HFF-Myc (cell line): ENCODE data around the gene NSMCE4A.
"Not testable (repeated sequence)": the region's sequence is repeated elsewhere in the genome, so short reads cannot be mapped to it uniquely, and the experiment has no call there.

Experiments used
- DNase-seq: peaks from one replicate; pipeline ENCODE4 v3.0.0-alpha.2; 2011; ENCODE audit warnings: low read depth; ENCODE audit errors: extremely low read depth
- H3K4me3 ChIP-seq: replicated peaks from 2 replicates; pipeline ENCODE4 v1.5.1; 2011; ENCODE audit warnings: low read depth, mild to moderate bottlenecking, control low read depth, low read length
- TF ChIP-seq, protein P1 (sequence below): IDR thresholded peaks from 2 replicates; pipeline ENCODE4 v1.5.1; 2012; ENCODE audit warnings: mild to moderate bottlenecking, low read depth, low read length, control low read depth; ENCODE audit errors: missing control alignments

The NSMCE4A gene, protein sequence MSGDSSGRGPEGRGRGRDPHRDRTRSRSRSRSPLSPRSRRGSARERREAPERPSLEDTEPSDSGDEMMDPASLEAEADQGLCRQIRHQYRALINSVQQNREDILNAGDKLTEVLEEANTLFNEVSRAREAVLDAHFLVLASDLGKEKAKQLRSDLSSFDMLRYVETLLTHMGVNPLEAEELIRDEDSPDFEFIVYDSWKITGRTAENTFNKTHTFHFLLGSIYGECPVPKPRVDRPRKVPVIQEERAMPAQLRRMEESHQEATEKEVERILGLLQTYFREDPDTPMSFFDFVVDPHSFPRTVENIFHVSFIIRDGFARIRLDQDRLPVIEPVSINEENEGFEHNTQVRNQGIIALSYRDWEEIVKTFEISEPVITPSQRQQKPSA

DNA sequence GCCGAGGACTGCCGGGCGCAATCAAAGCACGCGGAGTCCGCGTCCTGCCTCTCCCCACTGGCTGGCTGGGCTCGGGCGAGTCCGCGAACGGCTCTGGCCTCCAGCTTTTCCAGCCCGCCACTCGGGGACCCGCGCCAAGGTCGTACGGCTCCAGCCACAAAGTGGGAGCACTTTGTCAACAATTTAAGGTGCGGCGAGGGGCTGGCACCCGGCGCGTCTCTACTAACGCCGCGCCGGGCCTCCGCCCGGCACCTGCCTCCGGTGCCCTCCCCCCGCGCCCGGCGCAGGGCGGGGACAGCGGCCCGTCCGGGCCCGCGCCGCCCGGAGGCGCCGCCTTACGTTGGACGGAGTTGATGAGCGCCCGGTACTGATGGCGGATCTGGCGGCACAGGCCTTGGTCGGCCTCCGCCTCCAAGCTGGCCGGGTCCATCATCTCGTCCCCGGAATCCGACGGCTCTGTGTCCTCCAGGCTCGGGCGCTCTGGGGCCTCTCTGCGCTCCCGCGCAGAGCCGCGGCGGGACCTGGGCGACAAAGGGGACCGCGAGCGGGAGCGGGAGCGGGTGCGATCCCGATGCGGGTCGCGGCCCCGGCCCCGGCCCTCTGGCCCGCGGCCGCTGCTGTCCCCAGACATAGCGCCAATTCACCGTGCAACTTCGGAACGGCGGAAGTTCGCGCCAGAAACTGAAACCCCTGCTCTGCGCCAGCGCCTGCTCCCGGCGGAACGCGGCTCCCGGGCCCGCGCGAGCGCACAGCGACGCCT is at the start of gene NSMCE4A:
NSMCE4A (minus strand) TSS at position 683 of the 760 bp plus-strand sequence; CDS start at position 631, 52 bp downstream.
- DNase-seq, result no peak
- peak within 1 kb of the TSS; percentile 79 for H3K4me3 ChIP-seq
- TF ChIP-seq, protein P1, sequence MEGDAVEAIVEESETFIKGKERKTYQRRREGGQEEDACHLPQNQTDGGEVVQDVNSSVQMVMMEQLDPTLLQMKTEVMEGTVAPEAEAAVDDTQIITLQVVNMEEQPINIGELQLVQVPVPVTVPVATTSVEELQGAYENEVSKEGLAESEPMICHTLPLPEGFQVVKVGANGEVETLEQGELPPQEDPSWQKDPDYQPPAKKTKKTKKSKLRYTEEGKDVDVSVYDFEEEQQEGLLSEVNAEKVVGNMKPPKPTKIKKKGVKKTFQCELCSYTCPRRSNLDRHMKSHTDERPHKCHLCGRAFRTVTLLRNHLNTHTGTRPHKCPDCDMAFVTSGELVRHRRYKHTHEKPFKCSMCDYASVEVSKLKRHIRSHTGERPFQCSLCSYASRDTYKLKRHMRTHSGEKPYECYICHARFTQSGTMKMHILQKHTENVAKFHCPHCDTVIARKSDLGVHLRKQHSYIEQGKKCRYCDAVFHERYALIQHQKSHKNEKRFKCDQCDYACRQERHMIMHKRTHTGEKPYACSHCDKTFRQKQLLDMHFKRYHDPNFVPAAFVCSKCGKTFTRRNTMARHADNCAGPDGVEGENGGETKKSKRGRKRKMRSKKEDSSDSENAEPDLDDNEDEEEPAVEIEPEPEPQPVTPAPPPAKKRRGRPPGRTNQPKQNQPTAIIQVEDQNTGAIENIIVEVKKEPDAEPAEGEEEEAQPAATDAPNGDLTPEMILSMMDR, result no peak

DNA sequence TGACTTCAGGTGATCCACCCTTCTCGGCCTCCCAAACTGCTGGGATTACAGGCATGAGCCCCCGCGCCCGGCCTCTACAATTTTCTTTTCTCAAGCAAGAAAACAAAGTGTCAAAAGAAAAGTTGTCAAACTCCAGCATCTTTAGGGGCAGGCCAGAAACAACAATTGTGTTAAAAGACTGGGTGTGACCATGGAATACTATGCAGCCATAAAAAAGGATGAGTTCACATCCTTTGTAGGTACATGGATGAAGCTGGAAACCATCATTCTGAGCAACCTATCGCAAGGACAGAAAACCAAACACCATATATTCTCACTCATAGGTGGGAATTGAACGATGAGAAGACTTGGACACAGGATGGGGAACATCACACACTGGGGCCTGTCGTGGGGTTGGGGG is 48.2 kb upstream of the NSMCE4A start:
- not testable (repeated sequence) for DNase-seq, H3K4me3 ChIP-seq

DNA sequence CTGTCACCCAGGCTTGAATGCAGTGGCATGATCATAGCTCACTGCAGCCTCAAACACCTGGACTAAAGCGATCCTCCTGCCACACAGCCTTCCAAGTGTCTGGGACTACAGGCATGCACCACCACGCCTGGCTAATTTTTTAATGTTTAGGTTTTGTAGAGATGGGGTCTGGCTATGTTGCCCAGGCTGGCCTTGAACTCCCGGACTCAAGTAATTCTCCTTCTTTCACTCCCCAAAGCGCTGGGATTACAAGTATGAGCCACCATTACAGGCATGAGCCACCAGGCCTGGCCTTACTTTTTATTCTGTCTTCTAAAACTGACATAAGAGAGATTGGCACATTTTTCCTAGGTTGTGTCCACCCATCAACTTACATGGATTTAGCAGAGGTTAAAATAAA is 47.3 kb upstream of the NSMCE4A start:
- TF ChIP-seq, protein P1, result no peak
- H3K4me3 ChIP-seq, result no peak overlapping the region
- no peak for DNase-seq

DNA sequence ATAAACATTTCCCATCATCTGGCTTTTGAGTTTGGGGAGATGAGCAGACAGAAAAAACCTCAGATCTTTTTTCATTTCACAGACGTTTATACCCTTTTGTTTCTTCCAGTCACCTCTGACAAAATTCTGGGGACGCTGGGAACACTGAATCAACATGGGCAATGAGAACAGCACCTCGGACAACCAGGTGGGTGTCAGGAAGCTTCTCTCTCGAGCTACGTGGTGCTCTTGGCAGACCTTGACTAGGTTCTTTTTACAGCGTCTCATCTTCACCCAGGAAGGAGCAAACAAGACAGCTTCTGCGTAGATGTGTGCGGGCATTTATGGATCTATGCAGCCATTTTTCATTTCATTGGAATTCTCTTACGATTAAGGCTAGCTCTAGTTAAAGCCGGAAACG is 46.8 kb upstream of the NSMCE4A start:
- DNase-seq, result no peak
- TF ChIP-seq, protein P1, result no peak
- no peak overlapping the region for H3K4me3 ChIP-seq

DNA sequence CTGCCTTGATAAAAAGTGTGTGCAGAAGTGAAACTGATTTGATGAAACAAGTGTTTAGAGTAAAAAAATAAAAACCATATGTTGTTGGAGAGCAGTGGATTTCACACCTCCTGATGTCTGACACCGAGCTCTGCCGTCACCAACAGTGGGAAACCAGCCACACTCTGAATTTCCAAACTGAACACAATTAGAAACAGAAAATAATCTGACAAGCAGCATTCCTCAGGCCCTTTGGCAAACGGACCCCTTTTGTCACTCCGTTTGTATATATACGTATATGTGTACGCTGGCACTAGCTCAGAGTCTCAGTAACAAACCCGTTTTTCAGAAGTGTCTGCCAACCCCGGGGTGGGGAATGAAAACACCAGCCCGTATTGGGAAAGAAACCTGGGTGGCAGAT is 46.4 kb upstream of the NSMCE4A start:
- TF ChIP-seq, protein P1, result no peak
- DNase-seq, result peak; percentile 48
- 0 out of 2 replicates have a peak overlapping the region, but pooled peaks have one; percentile 1 for H3K4me3 ChIP-seq

DNA sequence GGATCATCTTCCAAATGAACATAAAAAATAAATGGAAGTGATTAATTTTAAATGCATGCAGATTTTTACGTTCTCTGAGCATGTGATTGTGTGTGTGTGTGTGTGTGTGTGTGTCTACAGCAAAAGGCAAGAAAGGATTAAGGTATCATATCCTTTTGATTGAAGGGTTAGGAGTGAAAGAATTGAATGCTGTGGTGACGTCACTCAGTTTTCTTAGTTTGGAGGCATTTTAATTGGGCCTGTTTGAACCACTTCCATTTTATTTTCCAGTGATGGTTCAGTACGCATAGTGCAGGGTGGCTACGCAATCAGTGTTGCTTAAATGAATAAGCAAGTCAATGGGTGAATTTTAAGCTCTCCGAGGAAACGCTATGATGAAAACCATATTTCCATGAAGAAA is 45.2 kb upstream of the NSMCE4A start:
- H3K4me3 ChIP-seq, result no peak overlapping the region
- TF ChIP-seq, protein P1, result no peak
- no peak for DNase-seq

DNA sequence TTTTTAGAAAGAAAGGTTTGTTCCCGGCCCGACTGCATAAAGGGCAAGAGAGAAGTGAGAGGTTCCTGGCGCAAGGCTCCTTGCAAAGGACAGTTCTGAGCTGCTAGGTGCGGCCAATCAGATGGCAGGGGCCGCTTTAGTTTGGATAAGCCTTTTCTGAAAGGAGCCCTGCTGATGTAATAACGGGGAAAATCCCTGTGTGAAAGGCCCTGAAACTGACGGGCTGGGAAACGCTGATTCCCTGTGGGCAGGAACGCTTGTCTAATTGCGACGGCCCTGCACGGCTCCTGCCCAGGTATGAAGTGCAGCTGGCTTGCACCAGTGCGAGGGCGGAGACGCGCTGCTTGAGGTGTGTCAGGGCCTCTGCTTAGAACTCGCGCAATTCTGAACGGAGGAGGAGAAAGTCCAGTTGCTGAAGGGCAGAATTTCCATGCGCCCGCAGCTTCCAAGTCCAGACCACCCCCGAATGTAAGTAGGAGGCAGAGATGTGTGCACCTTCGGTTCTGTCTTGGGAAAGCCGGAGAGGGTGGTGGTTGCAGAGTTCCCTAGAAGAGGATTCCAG is 44.5 kb upstream of the NSMCE4A start:
- TF ChIP-seq, protein P1, result no peak
- no peak overlapping the region for H3K4me3 ChIP-seq
- no peak for DNase-seq
